KMS-11 (cell line): ENCODE results near the gene PDE10A.

ENCODE experiments used
- H2AFZ ChIP-seq: fragments of 200-600 bp; sonication (generic); 2 replicates; pipeline ENCODE4 v1.6.1; 2016; ENCODE audit warnings: antibody characterized with exemption, mixed run types, low read depth
- H3K27ac ChIP-seq: fragments of 200-600 bp; sonication (generic); 2 replicates; pipeline ENCODE4 v1.6.1; 2016; ENCODE audit warnings: mild to moderate bottlenecking, mixed run types
- H3K27me3 ChIP-seq: fragments of 200-600 bp; sonication (generic); 2 replicates; pipeline ENCODE4 v1.6.1; 2017; ENCODE audit warnings: mild to moderate bottlenecking, low read depth, mixed run types, moderate library complexity; ENCODE audit not compliant: insufficient read depth
- H3K36me3 ChIP-seq: fragments of 200-600 bp; sonication (generic); 2 replicates; pipeline ENCODE4 v1.6.1; 2017; ENCODE audit warnings: mild to moderate bottlenecking, mixed run types; ENCODE audit not compliant: insufficient read depth
- H3K4me1 ChIP-seq: fragments of 200-600 bp; sonication (generic); 2 replicates; pipeline ENCODE4 v1.6.1; 2016; ENCODE audit warnings: mild to moderate bottlenecking, low read depth, mixed run types; ENCODE audit not compliant: poor library complexity, severe bottlenecking
- H3K4me2 ChIP-seq: fragments of 200-600 bp; sonication (generic); 2 replicates; pipeline ENCODE4 v1.7.0; 2016; ENCODE audit warnings: mild to moderate bottlenecking, mixed run types
- H3K4me3 ChIP-seq: fragments of 200-600 bp; sonication (generic); IDR thresholded peaks from 2 replicates; pipeline ENCODE4 v1.6.1; 2017; ENCODE audit warnings: low read depth, low read length, mixed read lengths; ENCODE audit not compliant: insufficient read depth
- H3K79me2 ChIP-seq: fragments of 200-600 bp; sonication (generic); 2 replicates; pipeline ENCODE4 v1.6.1; 2016; ENCODE audit warnings: low read depth, mixed run types; ENCODE audit not compliant: insufficient read depth
- H3K9ac ChIP-seq: fragments of 200-600 bp; sonication (generic); 2 replicates; pipeline ENCODE4 v1.6.1; 2016; ENCODE audit warnings: mild to moderate bottlenecking, mixed run types
- H4K20me1 ChIP-seq: fragments of 200-600 bp; sonication (generic); 2 replicates; pipeline ENCODE4 v1.6.1; 2016; ENCODE audit warnings: mild to moderate bottlenecking, mixed run types; ENCODE audit not compliant: insufficient read depth
- CTCF ChIP-seq: fragments of 200-600 bp; sonication (generic); conservative IDR thresholded peaks from 2 replicates; pipeline ENCODE4 v1.6.1; 2017; ENCODE audit warnings: low read depth, mild to moderate bottlenecking, antibody characterized with exemption, low read length, moderate library complexity, mixed read lengths

PDE10A gene

GRCh38 chr6:165552248-165552736 lies 110.7 kb downstream of the PDE10A start:
- Histone ChIP-seq H2AFZ (no peak overlapping the region), H3K27ac (no peak overlapping the region), H3K4me3 (no peak overlapping the region), H4K20me1 (no peaks in the 10 kb centered on the region), H3K4me1 (no peaks in the 10 kb centered on the region), H3K4me2 (no peak overlapping the region), H3K36me3 (no peaks in the 10 kb centered on the region), H3K79me2 (no peaks in the 10 kb centered on the region), H3K27me3 (no peaks in the 10 kb centered on the region), H3K9ac (no peak overlapping the region)
- no peak for TF ChIP-seq CTCF

- H4K20me1 ChIP-seq = no peaks in the 10 kb centered on the region
- H3K36me3 ChIP-seq = no peaks in the 10 kb centered on the region
- H3K27ac ChIP-seq = no peak overlapping the region
- H3K4me3 ChIP-seq = no peak overlapping the region
- H3K4me1 ChIP-seq = no peaks in the 10 kb centered on the region
- no peak overlapping the region for H2AFZ ChIP-seq
- no peak overlapping the region for H3K4me2 ChIP-seq
- no peaks in the 10 kb centered on the region for H3K27me3 ChIP-seq
- no peaks in the 10 kb centered on the region for H3K79me2 ChIP-seq
- TF ChIP-seq CTCF = no peak
- H3K9ac ChIP-seq = no peak overlapping the region
These were observed 111.2 kb downstream of the PDE10A start for GRCh38 chr6:165551828-165552227.

- Histone ChIP-seq H3K36me3 (no peaks in the 10 kb centered on the region), H3K9ac (no peak overlapping the region), H2AFZ (no peak overlapping the region), H4K20me1 (no peaks in the 10 kb centered on the region), H3K4me3 (no peak overlapping the region), H3K79me2 (no peaks in the 10 kb centered on the region), H3K4me2 (no peak overlapping the region), H3K4me1 (no peaks in the 10 kb centered on the region), H3K27me3 (no peaks in the 10 kb centered on the region), H3K27ac (no peak overlapping the region)
- no peak for TF ChIP-seq CTCF
These were observed 114.6 kb downstream of the PDE10A start for GRCh38 chr6:165548450-165548849.

GRCh38 chr6:165545806-165546205 lies 117.2 kb downstream of the PDE10A start:
- H3K27me3 ChIP-seq = no peaks in the 10 kb centered on the region
- no peak for TF ChIP-seq CTCF

More at GRCh38 chr6:165545806-165546205, 117.2 kb downstream of the PDE10A start:
- Histone ChIP-seq H3K79me2 (no peaks in the 10 kb centered on the region), H3K4me1 (no peaks in the 10 kb centered on the region), H3K4me2 (no peak overlapping the region), H3K27ac (no peak overlapping the region), H3K4me3 (no peak overlapping the region), H3K36me3 (no peaks in the 10 kb centered on the region), H4K20me1 (no peaks in the 10 kb centered on the region), H3K9ac (no peak overlapping the region), H2AFZ (no peak overlapping the region)
